Measurements from ENCODE around the gene LKAAEAR1. TPM values are rescaled to one million over a fixed set of nuclear protein-coding genes. Genes with fewer than 3 reads are reported as not detected.

Gene LKAAEAR1
- total RNA-seq, 3 donors from 2014 or later (not counting 1 experiment from before 2014, with no cell fraction given) = not detected

DNA sequence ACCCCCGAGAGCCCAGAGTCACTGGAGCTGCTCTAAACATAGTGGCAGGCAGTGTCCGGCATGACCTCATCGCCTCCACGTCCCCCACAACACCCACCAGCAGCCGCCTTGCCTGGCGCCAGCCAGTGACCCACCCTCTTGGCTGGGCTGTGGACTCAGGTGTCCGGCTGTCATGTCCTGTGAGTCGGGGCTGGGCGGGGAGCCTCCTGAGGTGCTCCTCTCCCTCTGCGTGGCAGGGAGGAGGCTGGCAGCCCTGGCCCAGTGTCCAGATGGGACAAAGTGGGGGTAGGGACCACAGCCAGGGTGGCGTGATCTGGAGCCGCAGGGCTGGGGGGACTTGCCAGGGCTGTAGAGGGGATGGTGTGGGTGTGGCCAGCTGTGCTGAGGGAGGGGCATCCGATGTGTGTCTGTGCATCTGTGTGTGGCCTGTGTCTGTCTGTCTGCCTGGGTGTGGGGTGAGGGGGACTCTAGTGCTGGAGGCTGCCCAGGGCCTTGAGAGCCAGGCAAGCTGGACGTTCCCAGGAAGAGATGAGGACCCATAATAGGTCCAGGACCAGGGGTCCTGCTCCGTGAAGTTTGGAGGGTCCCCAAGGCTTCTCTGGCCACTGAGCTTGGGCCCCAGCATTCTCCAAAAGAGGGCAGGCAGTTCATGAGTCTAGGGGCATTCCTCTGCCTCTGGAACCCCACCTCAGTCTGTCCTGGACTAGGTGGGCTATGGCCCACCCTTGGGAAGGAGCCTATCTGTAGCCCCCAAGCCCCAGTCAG is 32.5 kb downstream of the LKAAEAR1 start:
- no peaks in the 10 kb centered on the region for H3K36me3 ChIP-seq (ENCODE audit: control insufficient read depth, insufficient read depth, low read length)
- Mint-ChIP-seq H3K9me3 (no peaks in the 10 kb centered on the region), H3K4me3 (no peak overlapping the region), H3K4me1 (peaks cover 0 to 8% of the 10 kb centered on the region in 2 donors), H3K36me3 (no peaks in the 10 kb centered on the region), H3K27me3 (ENCODE audit: low read depth in 2 of 2) (peaks cover 9 to 31% of the 10 kb centered on the region in 2 donors), H3K27ac (no peak overlapping the region)
- H3K4me1 ChIP-seq (ENCODE audit: control insufficient read depth, insufficient read depth, low read length) = peaks cover 7% of the 10 kb centered on the region
- H3K27ac ChIP-seq (ENCODE audit: low read length) = no peak overlapping the region
- TF ChIP-seq, protein P1, sequence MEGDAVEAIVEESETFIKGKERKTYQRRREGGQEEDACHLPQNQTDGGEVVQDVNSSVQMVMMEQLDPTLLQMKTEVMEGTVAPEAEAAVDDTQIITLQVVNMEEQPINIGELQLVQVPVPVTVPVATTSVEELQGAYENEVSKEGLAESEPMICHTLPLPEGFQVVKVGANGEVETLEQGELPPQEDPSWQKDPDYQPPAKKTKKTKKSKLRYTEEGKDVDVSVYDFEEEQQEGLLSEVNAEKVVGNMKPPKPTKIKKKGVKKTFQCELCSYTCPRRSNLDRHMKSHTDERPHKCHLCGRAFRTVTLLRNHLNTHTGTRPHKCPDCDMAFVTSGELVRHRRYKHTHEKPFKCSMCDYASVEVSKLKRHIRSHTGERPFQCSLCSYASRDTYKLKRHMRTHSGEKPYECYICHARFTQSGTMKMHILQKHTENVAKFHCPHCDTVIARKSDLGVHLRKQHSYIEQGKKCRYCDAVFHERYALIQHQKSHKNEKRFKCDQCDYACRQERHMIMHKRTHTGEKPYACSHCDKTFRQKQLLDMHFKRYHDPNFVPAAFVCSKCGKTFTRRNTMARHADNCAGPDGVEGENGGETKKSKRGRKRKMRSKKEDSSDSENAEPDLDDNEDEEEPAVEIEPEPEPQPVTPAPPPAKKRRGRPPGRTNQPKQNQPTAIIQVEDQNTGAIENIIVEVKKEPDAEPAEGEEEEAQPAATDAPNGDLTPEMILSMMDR (IDR thresholded peaks at IDR 0.05) = no peak
- H3K9me3 ChIP-seq (ENCODE audit: control insufficient read depth, insufficient read depth, low read length) = no peaks in the 10 kb centered on the region
- intact Hi-C loops (cut with micrococcal nuclease) = no loop called here
- ATAC-seq = no peak
- DNase-seq = no peak
- no peak overlapping the region for H3K4me3 ChIP-seq (ENCODE audit: low read length)
- H3K27me3 ChIP-seq (ENCODE audit: control insufficient read depth, insufficient read depth, low read length) = peaks cover 27% of the 10 kb centered on the region
- WGBS (ENCODE audit: insufficient coverage) = 86% methylated on average over 15 of the region's 15 CpGs

DNA sequence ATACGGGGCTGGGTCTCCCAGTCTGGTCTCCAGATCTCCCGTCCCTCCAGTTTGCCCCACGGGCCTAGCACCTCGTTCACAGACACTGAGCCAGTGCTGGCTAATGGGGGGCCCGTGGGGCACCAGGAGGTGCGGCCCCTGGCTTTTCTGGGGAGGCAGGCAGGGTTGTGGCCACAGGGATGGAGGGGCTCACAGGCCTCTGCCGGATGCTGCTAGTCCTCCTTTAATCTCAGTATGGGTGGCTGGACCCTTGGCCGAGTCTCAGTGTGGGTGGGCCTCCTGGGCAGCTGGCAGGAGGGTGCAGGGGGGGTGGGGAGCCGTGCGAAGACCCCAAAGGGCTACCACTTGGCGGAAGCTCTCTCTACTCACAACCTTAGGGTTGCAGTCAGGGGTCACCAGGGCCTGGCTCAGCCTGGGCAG is 33.2 kb downstream of the LKAAEAR1 start:
- peaks cover 7% of the 10 kb centered on the region for H3K4me1 ChIP-seq (ENCODE audit: control insufficient read depth, insufficient read depth, low read length)
- Mint-ChIP-seq H3K4me1 (peaks cover 0 to 8% of the 10 kb centered on the region in 2 donors), H3K27me3 (ENCODE audit: low read depth in 2 of 2) (peaks cover 16 to 38% of the 10 kb centered on the region in 2 donors), H3K36me3 (no peaks in the 10 kb centered on the region), H3K27ac (no peak overlapping the region), H3K9me3 (no peaks in the 10 kb centered on the region), H3K4me3 (no peak overlapping the region)
- intact Hi-C loops (cut with micrococcal nuclease) = no loop called here
- H3K27ac ChIP-seq (ENCODE audit: low read length) = no peak overlapping the region
- WGBS (ENCODE audit: insufficient coverage) = 79% methylated on average over 11 of the region's 11 CpGs
- H3K9me3 ChIP-seq (ENCODE audit: control insufficient read depth, insufficient read depth, low read length) = no peaks in the 10 kb centered on the region
- no peak for DNase-seq
- peaks cover 27% of the 10 kb centered on the region for H3K27me3 ChIP-seq (ENCODE audit: control insufficient read depth, insufficient read depth, low read length)
- no peaks in the 10 kb centered on the region for H3K36me3 ChIP-seq (ENCODE audit: control insufficient read depth, insufficient read depth, low read length)
- TF ChIP-seq, protein P1 (IDR thresholded peaks at IDR 0.05) = no peak
- H3K4me3 ChIP-seq (ENCODE audit: low read length) = no peak overlapping the region
- no peak for ATAC-seq

DNA sequence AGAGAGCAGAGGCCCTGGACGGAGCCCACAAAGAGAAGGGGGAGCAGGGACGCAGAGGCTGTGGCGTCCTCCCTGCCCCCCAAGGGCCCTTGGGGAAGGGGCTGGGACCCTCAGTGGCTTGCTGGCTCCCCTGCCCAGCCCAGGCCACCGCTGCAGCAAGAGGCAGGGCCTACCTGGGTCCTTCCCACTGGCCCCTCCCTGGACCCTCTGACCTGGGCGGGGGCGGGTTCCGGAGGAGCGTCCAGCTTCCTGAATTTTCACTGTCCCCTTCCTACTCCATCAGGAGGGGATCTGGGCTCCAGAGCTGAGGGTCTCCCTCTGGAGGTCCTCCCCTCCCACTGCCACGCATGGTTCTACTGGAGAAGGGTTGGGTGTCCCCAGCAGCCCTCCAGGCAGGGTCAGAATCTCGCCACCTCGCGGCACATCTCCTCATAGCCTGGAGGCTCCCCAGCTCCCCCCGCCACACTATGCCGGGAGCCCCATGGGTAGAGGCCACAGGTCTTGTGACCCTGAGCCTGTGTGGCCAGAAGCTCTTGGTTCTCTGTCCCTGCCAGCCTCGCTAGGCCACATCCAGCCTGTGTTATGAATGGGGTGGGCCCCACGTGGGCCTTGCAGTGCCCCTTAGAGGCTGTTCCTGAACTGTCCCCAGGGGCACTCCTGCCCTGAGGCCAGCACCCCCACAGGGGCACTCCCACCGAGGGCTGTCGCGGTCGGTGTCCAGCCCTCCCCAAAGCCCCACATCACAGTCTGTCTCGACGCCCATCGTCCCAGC is 33.8 kb downstream of the LKAAEAR1 start:
- Mint-ChIP-seq H3K27ac (no peak overlapping the region), H3K4me3 (no peak overlapping the region), H3K27me3 (ENCODE audit: low read depth in 2 of 2) (peaks cover 22 to 40% of the 10 kb centered on the region in 2 donors), H3K4me1 (peaks cover 0 to 8% of the 10 kb centered on the region in 2 donors), H3K36me3 (no peaks in the 10 kb centered on the region), H3K9me3 (no peaks in the 10 kb centered on the region)
- peaks cover 7% of the 10 kb centered on the region for H3K4me1 ChIP-seq (ENCODE audit: control insufficient read depth, insufficient read depth, low read length)
- no peak for DNase-seq
- no peak for ATAC-seq
- no peaks in the 10 kb centered on the region for H3K36me3 ChIP-seq (ENCODE audit: control insufficient read depth, insufficient read depth, low read length)
- no peak overlapping the region for H3K4me3 ChIP-seq (ENCODE audit: low read length)
- intact Hi-C loops (cut with micrococcal nuclease) = no loop called here
- TF ChIP-seq, protein P1 (IDR thresholded peaks at IDR 0.05) = no peak
- WGBS (ENCODE audit: insufficient coverage) = 70% methylated on average over 23 of the region's 23 CpGs
- H3K27me3 ChIP-seq (ENCODE audit: control insufficient read depth, insufficient read depth, low read length) = peaks cover 27% of the 10 kb centered on the region
- H3K27ac ChIP-seq (ENCODE audit: low read length) = no peak overlapping the region
- H3K9me3 ChIP-seq (ENCODE audit: control insufficient read depth, insufficient read depth, low read length) = no peaks in the 10 kb centered on the region

All from natural killer cell (primary cell).